ENCODE data around the gene ALDH1L1.

Gene ALDH1L1

GRCh38 chr3:126111126-126111551 lies 69.2 kb downstream of the ALDH1L1 start:
- no peak overlapping the region for H3K4me3 ChIP-seq (ENCODE audit: low read depth, low read length)
- no peak for DNase-seq (ENCODE audit: low read depth)

GRCh38 chr3:126110431-126111125 lies 69.8 kb downstream of the ALDH1L1 start:
- no peak for DNase-seq (ENCODE audit: low read depth)
- no peak overlapping the region for H3K4me3 ChIP-seq (ENCODE audit: low read depth, low read length)

GRCh38 chr3:126109880-126110235 lies 70.5 kb downstream of the ALDH1L1 start:
- no peak for DNase-seq (ENCODE audit: low read depth)

GRCh38 chr3:126109146-126109879 lies 71.1 kb downstream of the ALDH1L1 start:
- no peak overlapping the region for H3K4me3 ChIP-seq (ENCODE audit: low read depth, low read length)
- DNase-seq (ENCODE audit: low read depth): no peak

More at GRCh38 chr3:126109880-126110235, 70.5 kb downstream of the ALDH1L1 start:
- no peak overlapping the region for H3K4me3 ChIP-seq (ENCODE audit: low read depth, low read length)

GRCh38 chr3:126108676-126109050 lies 71.7 kb downstream of the ALDH1L1 start:
- DNase-seq (ENCODE audit: low read depth): no peak
- no peak overlapping the region for H3K4me3 ChIP-seq (ENCODE audit: low read depth, low read length)

GRCh38 chr3:126107957-126108675 lies 72.3 kb downstream of the ALDH1L1 start:
- H3K4me3 ChIP-seq (ENCODE audit: low read depth, low read length): no peak overlapping the region
- no peak for DNase-seq (ENCODE audit: low read depth)

GRCh38 chr3:126107203-126107939 lies 73.0 kb downstream of the ALDH1L1 start:
- DNase-seq (ENCODE audit: low read depth): no peak
- H3K4me3 ChIP-seq (ENCODE audit: low read depth, low read length): no peak overlapping the region

- no peak for DNase-seq (ENCODE audit: low read depth)
- H3K4me3 ChIP-seq (ENCODE audit: low read depth, low read length): no peak overlapping the region
Measured at GRCh38 chr3:126106336-126107202, 73.8 kb downstream of the ALDH1L1 start.

- no peak for DNase-seq (ENCODE audit: low read depth)
- H3K4me3 ChIP-seq (ENCODE audit: low read depth, low read length): no peak overlapping the region
Measured at GRCh38 chr3:126105691-126106187, 74.6 kb downstream of the ALDH1L1 start.

- DNase-seq (ENCODE audit: low read depth): no peak
- H3K4me3 ChIP-seq (ENCODE audit: low read depth, low read length): no peak overlapping the region
Measured at GRCh38 chr3:126104742-126105605, 75.4 kb downstream of the ALDH1L1 start.

GRCh38 chr3:126104028-126104635 lies 76.3 kb downstream of the ALDH1L1 start:
- no peak for DNase-seq (ENCODE audit: low read depth)

GRCh38 chr3:126103121-126104027 lies 77.0 kb downstream of the ALDH1L1 start:
- H3K4me3 ChIP-seq (ENCODE audit: low read depth, low read length): no peak overlapping the region
- no peak for DNase-seq (ENCODE audit: low read depth)

More at GRCh38 chr3:126104028-126104635, 76.3 kb downstream of the ALDH1L1 start:
- H3K4me3 ChIP-seq (ENCODE audit: low read depth, low read length): no peak overlapping the region

GRCh38 chr3:126102530-126102951 lies 77.8 kb downstream of the ALDH1L1 start:
- H3K4me3 ChIP-seq (ENCODE audit: low read depth, low read length): no peak overlapping the region
- no peak for DNase-seq (ENCODE audit: low read depth)

- DNase-seq (ENCODE audit: low read depth): no peak
- H3K4me3 ChIP-seq (ENCODE audit: low read depth, low read length): no peak overlapping the region
Measured at GRCh38 chr3:126102011-126102410, 78.4 kb downstream of the ALDH1L1 start.

GRCh38 chr3:126101521-126101982 lies 78.8 kb downstream of the ALDH1L1 start:
- H3K4me3 ChIP-seq (ENCODE audit: low read depth, low read length): no peak overlapping the region
- DNase-seq (ENCODE audit: low read depth): no peak

GRCh38 chr3:126100634-126101301 lies 79.6 kb downstream of the ALDH1L1 start:
- DNase-seq (ENCODE audit: low read depth): no peak

More at GRCh38 chr3:126100634-126101301, 79.6 kb downstream of the ALDH1L1 start:
- H3K4me3 ChIP-seq (ENCODE audit: low read depth, low read length): no peak overlapping the region
